SW 1271 (cell line): Measurements from ENCODE around the gene SRPRA.
"Not testable (repeated sequence)": the region's sequence is repeated elsewhere in the genome, so short reads cannot be mapped to it uniquely, and the experiment has no call there.

Source experiments
- DNase-seq, 2 experiments: peaks; one replicate each; lab custom pipeline; 2025; lab: John Stamatoyannopoulos, UW

The SRPRA gene, protein sequence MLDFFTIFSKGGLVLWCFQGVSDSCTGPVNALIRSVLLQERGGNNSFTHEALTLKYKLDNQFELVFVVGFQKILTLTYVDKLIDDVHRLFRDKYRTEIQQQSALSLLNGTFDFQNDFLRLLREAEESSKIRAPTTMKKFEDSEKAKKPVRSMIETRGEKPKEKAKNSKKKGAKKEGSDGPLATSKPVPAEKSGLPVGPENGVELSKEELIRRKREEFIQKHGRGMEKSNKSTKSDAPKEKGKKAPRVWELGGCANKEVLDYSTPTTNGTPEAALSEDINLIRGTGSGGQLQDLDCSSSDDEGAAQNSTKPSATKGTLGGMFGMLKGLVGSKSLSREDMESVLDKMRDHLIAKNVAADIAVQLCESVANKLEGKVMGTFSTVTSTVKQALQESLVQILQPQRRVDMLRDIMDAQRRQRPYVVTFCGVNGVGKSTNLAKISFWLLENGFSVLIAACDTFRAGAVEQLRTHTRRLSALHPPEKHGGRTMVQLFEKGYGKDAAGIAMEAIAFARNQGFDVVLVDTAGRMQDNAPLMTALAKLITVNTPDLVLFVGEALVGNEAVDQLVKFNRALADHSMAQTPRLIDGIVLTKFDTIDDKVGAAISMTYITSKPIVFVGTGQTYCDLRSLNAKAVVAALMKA

GRCh38 chr11:126268708-126269579 lies at the start of gene SRPRA, which contains the start of gene FOXRED1:
SRPRA (minus strand) TSS chr11:126268895; CDS start chr11:126268804, 91 bp downstream.
FOXRED1 (plus strand) TSS chr11:126269154; CDS start chr11:126269207, 53 bp downstream.
- DNase-seq, result peak; percentile 96 to 97

DNA sequence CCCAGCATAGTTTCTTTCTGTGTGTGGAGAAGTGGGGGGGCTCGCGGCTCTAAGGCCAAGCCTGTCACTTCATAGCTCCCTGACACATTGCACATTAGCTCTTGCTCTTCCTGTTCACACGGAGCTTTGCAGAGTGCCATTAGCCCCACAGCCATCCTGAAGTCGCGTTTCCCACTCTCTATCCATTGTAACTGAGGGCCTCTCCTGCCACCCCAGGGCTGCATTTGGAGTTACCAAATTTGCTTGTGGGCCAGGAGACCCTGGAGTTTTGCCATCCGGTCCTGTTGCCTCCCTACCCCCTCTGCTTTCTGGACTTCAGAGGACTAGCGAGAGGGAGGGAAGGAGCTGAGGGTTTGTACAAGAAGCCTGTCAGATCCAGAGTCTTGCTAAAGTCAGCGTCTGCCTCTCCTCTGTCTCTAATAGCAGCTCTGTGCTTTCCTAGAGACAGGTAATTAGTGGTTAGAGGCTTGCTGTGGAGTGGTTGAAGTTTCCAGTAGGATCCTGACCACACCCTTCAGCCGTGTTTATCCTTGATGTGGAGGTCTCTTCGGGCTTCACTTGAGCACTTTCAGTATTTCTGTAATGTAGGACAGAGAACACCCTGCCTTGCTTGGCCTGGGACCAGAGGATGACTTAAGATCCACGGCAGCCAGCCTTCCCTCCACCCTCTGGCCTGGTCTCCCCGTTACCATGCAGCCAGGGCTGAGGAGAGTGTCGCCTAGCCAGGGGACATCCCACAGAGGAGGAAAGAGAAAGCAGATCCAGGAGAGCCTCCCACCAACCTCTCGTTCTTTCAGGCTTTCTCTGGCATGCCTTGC lies 49.3 kb upstream of the SRPRA start:
- no peak for DNase-seq

- no peak for DNase-seq
Observed at GRCh38 chr11:126317432-126317755, 48.7 kb upstream of the SRPRA start.

- no peak for DNase-seq
Observed at GRCh38 chr11:126313826-126314225, 45.1 kb upstream of the SRPRA start.

DNA sequence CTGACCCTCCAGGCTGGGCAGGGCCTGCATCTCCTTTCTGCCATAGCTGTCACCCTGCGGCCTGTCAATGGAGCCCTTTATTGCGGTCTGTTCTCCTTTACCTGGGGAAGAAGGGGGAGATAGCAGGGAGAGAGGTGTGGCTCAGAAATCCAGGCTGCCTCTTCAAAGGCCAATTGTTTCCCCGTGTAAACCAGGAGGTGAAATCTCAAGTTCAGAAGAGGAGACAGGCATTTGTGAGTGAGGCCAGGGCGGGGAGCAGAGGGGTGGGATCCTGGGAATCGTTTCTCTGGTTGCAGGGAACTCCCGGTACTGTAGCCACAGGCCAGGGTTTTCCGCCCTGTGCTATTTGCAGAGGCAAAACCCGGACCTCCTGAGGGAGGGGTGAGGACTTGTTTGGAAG lies 44.3 kb upstream of the SRPRA start:
- DNase-seq, result no peak

- DNase-seq, result no peak
Observed at GRCh38 chr11:126311401-126312291, 43.0 kb upstream of the SRPRA start.

DNA sequence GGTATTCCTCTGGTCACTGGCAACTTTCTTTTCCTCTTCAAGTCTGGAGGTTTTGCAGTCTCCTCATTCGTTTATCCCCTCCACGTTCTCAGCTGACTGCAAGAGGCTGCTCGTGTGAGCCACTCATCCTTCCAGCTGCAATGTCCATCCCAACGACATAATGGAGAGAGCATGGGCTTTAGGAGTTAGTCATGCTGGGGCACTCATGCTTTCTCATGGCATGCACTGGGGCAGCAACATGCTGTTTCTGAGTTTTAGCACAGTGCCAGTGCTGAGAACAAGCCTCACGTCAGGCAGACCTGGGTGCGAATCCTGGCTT lies 42.3 kb upstream of the SRPRA start:
- no peak for DNase-seq

- DNase-seq, result peak in 1 of 2 experiments; percentile 38
Observed at GRCh38 chr11:126310200-126310991, 41.7 kb upstream of the SRPRA start.

DNA sequence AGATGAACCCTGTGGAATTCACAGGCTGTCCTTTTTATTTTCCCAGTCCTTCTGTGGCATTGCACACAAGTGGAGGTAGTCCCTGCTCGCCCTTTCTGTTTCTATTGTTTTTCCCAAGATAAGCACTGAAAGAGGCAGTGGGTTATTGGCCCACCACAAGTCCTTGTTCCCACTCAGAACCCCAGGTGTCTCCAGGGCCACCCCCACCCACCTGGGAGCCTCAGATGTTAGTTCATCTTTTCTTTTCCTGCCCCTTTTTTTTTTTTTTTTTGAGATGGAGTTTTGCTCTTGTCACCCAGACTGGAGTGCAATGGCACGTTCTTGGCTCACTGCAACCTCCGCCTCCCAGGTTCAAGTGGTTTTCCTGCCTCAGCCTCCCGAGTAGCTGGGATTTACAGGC lies 40.1 kb upstream of the SRPRA start:
- DNase-seq, result not testable (repeated sequence)

DNA sequence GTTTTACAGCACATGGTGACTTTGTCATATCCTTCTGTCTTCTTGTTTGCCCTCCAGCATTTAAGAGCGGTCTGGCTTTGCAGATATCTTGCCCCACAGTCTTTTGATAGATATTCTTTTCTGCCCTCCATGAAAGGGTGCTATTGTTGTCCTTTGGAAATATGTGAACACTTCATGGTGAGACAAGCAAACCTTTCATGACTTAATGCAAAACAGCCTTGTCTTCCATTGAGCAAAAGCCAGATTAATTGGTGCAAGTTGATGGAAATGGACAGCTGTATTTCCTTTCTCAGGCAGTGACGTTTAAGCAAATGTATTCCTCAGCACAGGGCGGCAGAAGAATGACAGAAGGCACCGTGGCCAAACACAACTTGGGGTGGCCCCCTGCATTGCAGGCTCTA lies 39.6 kb upstream of the SRPRA start:
- no peak for DNase-seq

DNA sequence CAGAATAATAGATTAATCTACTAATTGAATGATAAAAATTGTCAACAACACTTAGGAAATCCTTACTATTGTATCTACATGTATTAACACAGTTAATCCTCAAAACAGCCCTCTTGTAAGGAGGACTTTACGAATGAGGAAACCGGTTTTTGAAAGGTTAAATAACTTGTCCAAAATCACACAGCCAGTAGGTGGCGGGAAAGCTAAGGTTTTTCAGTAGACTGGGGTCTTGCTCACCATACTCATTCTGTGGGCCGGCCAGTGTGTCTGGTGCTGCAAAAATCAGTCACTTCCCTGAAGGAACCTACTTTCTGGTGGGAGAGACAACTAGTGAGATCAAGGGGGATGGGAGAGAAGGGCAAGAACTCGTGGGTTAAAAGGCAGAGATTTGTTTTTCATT lies 39.0 kb upstream of the SRPRA start:
- DNase-seq, result no peak

DNA sequence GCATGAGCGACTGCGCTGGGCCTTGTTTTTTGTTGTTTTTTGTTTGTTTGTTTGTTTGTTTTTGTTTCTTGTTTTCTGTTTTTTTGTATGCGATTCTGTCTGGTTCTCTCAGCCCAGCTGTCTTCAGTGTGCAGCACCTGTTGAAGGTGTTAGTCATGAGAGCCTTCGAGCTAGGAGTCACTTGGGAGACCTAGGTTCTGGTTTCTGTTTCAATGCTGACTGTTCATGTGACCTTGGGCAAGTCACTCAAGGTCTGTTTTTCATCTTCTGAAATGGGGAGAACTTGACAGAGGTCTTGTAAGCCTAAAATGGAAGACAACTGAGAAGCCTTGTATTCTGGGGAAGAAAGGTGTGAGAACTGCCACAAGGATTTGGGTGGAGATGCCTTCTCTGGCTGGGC lies 37.0 kb upstream of the SRPRA start:
- no peak for DNase-seq

GRCh38 chr11:126304457-126305075 lies 35.9 kb upstream of the SRPRA start:
- no peak for DNase-seq

GRCh38 chr11:126303623-126304456 lies 35.1 kb upstream of the SRPRA start, which contains the start of gene DCPS:
DCPS (plus strand) TSS chr11:126304060; CDS start chr11:126304081, 21 bp downstream.
- peak; percentile 69 to 84 for DNase-seq

- no peak for DNase-seq
Observed at GRCh38 chr11:126297004-126297403, 28.3 kb upstream of the SRPRA start.

- no peak for DNase-seq
Observed at GRCh38 chr11:126293726-126294125, 25.0 kb upstream of the SRPRA start.

DNA sequence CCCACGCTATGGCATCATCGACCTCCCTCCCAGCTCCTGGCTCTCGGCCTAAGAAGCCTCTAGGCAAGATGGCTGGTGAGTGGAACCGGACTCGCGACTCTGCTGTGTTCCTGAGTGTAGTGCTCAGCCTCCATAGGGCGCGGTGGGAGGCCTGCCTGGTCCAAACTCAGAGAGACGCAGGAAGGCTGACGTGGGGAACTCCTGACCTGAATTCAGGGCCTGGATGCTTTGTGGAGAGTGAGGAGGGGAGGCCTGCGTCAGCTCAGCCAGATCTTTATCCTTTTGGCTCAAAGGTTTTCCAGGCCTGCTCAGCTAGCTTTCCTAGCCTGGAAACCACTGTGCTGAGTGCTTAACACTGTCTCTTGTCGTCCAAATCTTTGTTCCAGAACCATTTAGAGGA lies 22.2 kb upstream of the SRPRA start:
- DNase-seq, result no peak

DNA sequence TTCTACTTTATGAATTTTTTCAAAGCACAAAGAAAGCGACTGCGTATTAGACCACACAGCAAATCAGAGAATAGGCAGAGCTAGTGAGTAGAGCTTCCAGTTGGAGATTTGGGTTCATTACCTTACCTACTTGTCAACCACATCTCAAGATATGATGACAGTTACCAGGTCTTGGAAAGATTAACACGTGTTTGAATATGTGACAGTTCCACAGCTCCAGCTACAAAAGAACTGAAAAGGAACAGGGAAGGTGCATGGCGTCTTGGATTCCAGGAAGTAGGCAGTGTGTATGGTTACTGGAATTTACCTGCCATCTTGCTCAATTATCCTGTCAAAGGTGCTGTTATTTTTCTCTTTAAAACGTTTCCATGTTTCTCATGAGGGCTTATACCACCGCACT lies 19.5 kb upstream of the SRPRA start:
- DNase-seq, result no peak
